Activated T-helper 2 cell treated with anti-CD3 and anti-CD28 coated beads, Interferon-gamma antibody, Interleukin-2, Interleukin-4, amounts not matched to agents 10 μg/mL and 5 μg/mL and 100 μg/mL, durations not matched to agents 14 hours and 24 hours and 36 hours (primary cell): ENCODE data around the gene TBC1D10A. TPM values are rescaled to one million over a fixed set of nuclear protein-coding genes. Genes with fewer than 3 reads are reported as not detected.
A peak's percentile ranks its signal among the peaks of the same experiment; 100 is the strongest.

ENCODE experiments used
- DNase-seq: peaks from one replicate; pipeline ENCODE4 v3.0.0; 2021; ENCODE audit warnings: low spot score
- H3K27ac Mint-ChIP-seq: one replicate; pipeline ENCODE4 v1.8.0; 2021; ENCODE audit warnings: mixed read lengths
- H3K27me3 Mint-ChIP-seq: one replicate; pipeline ENCODE4 v1.8.0; 2021; ENCODE audit warnings: low read depth, mixed read lengths
- H3K36me3 Mint-ChIP-seq: one replicate; pipeline ENCODE4 v1.8.0; 2021; ENCODE audit warnings: low read depth, mixed read lengths
- H3K4me1 Mint-ChIP-seq: one replicate; pipeline ENCODE4 v1.8.0; 2021; ENCODE audit warnings: low read depth, mixed read lengths
- H3K4me3 Mint-ChIP-seq: one replicate; pipeline ENCODE4 v1.8.0; 2021; ENCODE audit warnings: low read depth, mild to moderate bottlenecking, moderate library complexity, mixed read lengths
- H3K9me3 Mint-ChIP-seq: one replicate; pipeline ENCODE4 v1.8.0; 2021; ENCODE audit warnings: mixed read lengths
- intact Hi-C: fragments of 100-400 bp; cut with micrococcal nuclease; formaldehyde crosslinking; loops from one replicate; pipeline ENCODE4 v1.15.1; 2023
- total RNA-seq: library from RNA; stranded (reverse); gene quantifications from 2 replicates; pipeline ENCODE4 v1.2.3, GENCODE V29; 2022

Gene TBC1D10A
- total RNA-seq, 1 donor from 2014 or later: 26.8 TPM

DNA sequence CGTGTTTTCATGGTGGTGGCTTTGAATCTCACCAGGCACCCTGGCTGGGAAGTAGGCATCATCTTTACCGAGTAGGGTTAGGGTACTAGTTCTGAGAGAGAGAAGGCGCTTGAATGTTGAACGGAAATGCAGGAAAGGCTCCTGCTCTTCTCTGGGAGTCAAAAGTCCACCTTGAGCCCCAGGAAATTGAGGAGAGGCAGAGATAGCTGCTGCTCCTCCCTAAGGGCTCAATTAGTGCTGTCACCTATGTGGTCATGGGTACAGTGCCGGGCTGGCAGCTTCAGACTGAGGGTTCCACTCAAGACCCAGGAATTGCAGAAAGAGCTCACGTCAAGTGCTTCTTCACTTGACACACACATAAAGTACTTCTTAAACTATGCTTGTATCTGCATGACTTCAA is 31.8 kb upstream of the TBC1D10A start:
- H3K9me3 Mint-ChIP-seq: no peaks in the 10 kb centered on the region
- H3K27me3 Mint-ChIP-seq: peaks cover 2% of the 10 kb centered on the region
- H3K4me3 Mint-ChIP-seq: no peak overlapping the region
- peaks cover 29% of the 10 kb centered on the region for H3K4me1 Mint-ChIP-seq
- H3K36me3 Mint-ChIP-seq: peaks cover 28% of the 10 kb centered on the region
- no peak overlapping the region for H3K27ac Mint-ChIP-seq
- DNase-seq: no peak
- intact Hi-C loops: loop anchor here (5.0 kb wide), 1 partner anchor 51 kb away; no protein-coding TSS in a partner anchor

DNA sequence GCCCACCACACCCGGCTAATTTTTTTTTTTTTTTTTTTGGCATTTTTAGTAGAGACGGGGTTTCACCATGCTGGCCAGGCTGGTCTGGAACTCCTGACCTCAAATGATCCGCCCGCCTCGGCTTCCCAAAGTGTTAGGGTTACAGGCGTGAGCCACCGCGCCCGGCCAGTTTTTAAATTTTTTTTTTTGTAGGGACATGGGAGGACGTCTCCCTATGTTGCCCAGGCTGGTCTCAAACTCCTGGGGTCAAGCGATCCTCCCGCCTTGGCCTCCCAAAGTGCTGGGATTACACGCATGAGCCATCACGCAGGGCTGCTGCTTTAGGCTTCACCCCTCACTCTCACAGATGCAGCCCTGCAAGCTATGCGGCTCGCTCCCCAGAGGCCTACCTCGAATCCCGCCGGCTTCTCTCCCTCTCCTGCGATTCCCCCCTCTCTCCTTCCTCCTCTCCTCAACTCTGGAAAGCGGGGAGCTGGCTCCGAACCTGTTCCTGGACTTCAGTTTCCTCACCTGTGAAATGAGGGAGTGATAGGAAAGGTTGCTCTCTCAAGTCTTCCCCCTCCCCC is 31.0 kb upstream of the TBC1D10A start:
- intact Hi-C loops: loop anchor here (2.0 to 5.0 kb wide), 3 partner anchors 31 to 69 kb away; partner anchors contain the start of gene TBC1D10A
- Mint-ChIP-seq H3K4me1 (peaks cover 30% of the 10 kb centered on the region), H3K4me3 (peak overlapping the region; percentile 91), H3K27me3 (peaks cover 2% of the 10 kb centered on the region), H3K27ac (peak overlapping the region; percentile 72), H3K9me3 (no peaks in the 10 kb centered on the region), H3K36me3 (peaks cover 33% of the 10 kb centered on the region)
- DNase-seq: no peak

DNA sequence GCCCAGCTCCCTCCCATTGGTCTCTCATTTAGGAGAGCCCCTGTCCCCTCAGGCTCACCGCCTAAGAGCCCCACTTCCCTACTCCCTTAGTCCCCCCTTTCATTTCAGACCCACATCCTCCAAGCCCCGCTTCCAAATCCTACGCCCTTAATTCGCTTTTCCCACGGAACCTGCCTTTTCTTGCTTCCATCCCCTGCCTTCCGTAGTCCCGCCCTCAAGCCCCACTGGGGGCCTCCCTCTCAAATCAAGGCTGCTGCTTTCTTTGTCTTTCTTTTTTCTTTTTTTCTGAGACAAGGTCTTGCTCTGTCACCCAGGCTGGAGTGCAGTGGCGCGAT is 30.5 kb upstream of the TBC1D10A start:
- H3K4me3 Mint-ChIP-seq: peak overlapping the region; percentile 91
- H3K27ac Mint-ChIP-seq: peak overlapping the region; percentile 54
- intact Hi-C loops: loop anchor here (2.0 to 5.0 kb wide), 3 partner anchors 30 to 70 kb away; partner anchors contain the start of gene TBC1D10A

DNA sequence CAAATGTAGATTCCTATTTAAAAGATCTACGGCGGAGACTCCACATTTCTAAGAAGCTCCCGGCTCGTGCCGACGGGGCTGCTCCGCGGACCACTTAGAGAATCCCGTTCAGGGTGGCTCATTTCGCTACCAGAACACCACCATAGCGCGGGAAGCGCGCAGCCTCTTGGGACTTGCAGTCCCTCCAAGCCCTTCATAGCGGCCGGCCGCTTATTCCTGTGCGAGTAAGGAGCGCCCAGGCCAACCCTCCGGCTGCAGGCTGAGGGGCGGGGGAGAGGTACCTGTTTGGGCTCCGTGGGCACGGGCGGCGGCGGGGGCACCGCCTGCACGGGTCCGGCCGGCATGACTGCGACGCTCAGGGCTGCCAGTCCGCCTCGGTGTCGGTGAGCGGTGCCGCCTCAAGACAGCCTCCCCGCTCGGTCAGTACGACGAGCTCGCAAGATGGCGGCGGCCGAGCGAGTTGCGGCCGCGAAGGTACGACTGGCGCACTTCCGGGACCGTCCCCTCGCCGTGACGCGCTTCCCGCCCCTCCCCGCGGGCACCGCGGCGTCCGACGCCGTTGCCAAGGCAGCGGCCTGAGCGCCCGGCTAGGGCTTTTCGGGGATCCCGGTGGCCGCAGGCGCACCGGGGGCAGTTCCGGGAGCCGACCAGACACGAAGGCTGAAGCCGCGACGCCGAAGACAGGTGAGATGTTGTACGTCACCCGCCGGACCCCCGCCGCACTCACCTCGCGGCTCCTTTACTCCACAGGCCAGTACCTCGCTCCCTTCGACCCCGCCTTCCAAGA is 29.9 kb upstream of the TBC1D10A start, which contains the start of the genes CCDC157 and SF3A1:
TSS of gene CCDC157 (plus strand) at position 559 of the 787 bp plus-strand sequence. CDS start 8,994 bp downstream, outside the sequence.
TSS of gene SF3A1 (minus strand) at position 446 of the 787 bp plus-strand sequence. CDS start at position 344, 102 bp downstream.
- Mint-ChIP-seq H3K4me1 (peaks cover 34% of the 10 kb centered on the region), H3K27ac (peak within 1 kb of the TSS; percentile 89), H3K4me3 (peak within 1 kb of the TSS; percentile 91), H3K27me3 (peaks cover 2% of the 10 kb centered on the region), H3K36me3 (peaks cover 44% of the 10 kb centered on the region), H3K9me3 (no peaks in the 10 kb centered on the region)
- peak; percentile 86 for DNase-seq
- intact Hi-C loops: loop anchor here (1.0 to 5.0 kb wide), 4 partner anchors 30 to 70 kb away; partner anchors contain the start of genes CASTOR1 and TBC1D10A

More for the DNA sequence above, 30.5 kb upstream of the TBC1D10A start:
- Mint-ChIP-seq H3K9me3 (no peaks in the 10 kb centered on the region), H3K27me3 (peaks cover 2% of the 10 kb centered on the region), H3K4me1 (peaks cover 33% of the 10 kb centered on the region), H3K36me3 (peaks cover 39% of the 10 kb centered on the region)
- no peak for DNase-seq

DNA sequence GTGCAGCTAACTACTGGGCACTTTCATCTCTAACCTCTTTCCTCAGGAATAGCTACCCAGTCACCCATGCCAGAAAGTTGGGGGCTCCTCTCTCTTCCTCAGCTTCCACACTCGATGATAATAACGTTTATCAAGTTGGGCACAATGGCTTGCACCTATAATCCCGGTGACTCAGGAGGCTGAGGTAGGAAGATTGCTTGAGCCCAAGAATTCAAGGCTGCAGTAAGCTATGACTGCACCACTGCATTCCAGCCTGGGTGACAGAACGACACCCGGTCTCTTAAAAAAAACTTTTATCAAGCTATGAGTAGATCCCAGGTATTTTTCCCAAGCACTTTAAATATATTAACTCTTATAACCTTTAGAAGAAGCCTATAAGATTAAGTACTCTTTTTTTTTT is 27.9 kb upstream of the TBC1D10A start:
- peaks cover 60% of the 10 kb centered on the region for H3K36me3 Mint-ChIP-seq

DNA sequence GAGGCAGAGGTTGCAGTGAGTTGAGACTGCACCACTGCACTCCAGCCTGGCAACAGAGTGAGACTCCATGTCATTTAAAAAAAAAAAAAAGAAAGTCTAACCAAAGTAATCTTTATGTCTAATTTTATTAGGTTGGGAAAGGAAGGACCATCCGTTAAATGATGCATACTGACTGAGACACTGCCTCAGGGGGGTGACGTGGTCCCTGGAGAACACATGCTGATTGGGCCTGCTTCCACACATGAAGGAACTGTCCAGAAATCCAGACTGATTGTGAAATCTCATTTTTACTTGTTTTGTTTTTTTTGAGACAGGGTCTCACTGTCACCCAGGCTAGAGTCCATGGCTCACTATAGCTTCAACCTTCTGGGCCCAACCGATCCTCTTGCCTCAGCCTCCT is 24.5 kb upstream of the TBC1D10A start:
- intact Hi-C loops: no loop called here
- H3K4me1 Mint-ChIP-seq: peaks cover 60% of the 10 kb centered on the region
- no peak overlapping the region for H3K4me3 Mint-ChIP-seq

More for the DNA sequence above, 27.9 kb upstream of the TBC1D10A start:
- H3K27me3 Mint-ChIP-seq: peaks cover 2% of the 10 kb centered on the region
- DNase-seq: no peak
- peak overlapping the region; percentile 58 for H3K27ac Mint-ChIP-seq
- H3K4me3 Mint-ChIP-seq: peak overlapping the region; percentile 91
- H3K9me3 Mint-ChIP-seq: no peaks in the 10 kb centered on the region
- intact Hi-C loops: loop anchor here (5.0 kb wide), 1 partner anchor 47 kb away; no protein-coding TSS in a partner anchor
- peaks cover 44% of the 10 kb centered on the region for H3K4me1 Mint-ChIP-seq

DNA sequence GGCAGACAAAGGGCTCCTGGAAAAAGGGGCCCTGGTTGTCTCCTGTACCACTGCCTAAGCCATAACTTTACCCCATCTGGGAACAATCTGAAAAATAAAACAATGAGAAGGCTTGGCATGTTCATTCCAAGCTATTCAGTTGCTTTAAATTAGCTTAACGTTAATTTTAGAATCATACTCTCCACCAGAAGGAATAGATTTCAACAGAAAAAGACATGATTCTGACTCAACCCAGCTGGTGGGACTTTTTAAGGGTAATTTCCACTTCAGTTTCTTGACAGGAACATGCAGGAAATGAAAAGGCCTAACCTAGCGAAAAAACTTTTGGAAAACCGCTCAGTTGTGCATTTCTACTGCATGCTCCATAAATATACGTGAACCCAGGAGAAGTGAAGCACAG is 22.1 kb upstream of the TBC1D10A start:
- Mint-ChIP-seq H3K4me1 (peaks cover 50% of the 10 kb centered on the region), H3K9me3 (no peaks in the 10 kb centered on the region), H3K36me3 (peaks cover 85% of the 10 kb centered on the region), H3K27me3 (no peaks in the 10 kb centered on the region), H3K27ac (peak overlapping the region; percentile 72), H3K4me3 (peak overlapping the region; percentile 15)
- DNase-seq: no peak
- intact Hi-C loops: no loop called here

More for the DNA sequence above, 24.5 kb upstream of the TBC1D10A start:
- no peak overlapping the region for H3K27ac Mint-ChIP-seq
- peaks cover 84% of the 10 kb centered on the region for H3K36me3 Mint-ChIP-seq
- no peaks in the 10 kb centered on the region for H3K9me3 Mint-ChIP-seq
- no peaks in the 10 kb centered on the region for H3K27me3 Mint-ChIP-seq
- no peak for DNase-seq

DNA sequence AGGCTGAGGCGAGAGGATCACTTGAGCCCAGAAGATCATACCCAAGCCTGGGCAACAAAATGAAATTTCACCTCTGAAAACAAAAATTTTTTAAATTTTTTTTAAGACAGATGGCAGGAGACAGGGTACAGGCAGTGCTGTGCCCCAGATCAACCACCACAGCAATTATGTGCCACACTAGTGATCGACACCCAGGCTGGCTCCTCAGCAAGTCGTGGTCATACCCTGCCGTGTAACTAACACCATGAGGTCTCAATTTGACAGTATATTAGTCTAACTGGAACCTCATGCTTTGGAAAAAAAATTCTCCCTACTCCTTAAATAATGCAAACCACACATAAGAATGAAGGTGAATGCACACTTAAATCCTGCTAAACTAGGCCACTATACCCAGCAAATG is 21.7 kb upstream of the TBC1D10A start:
- H3K9me3 Mint-ChIP-seq: no peaks in the 10 kb centered on the region
- no peak for DNase-seq
- peaks cover 85% of the 10 kb centered on the region for H3K36me3 Mint-ChIP-seq
- no peaks in the 10 kb centered on the region for H3K27me3 Mint-ChIP-seq
- peak overlapping the region; percentile 72 for H3K27ac Mint-ChIP-seq
- intact Hi-C loops: no loop called here
- peaks cover 48% of the 10 kb centered on the region for H3K4me1 Mint-ChIP-seq
- peak overlapping the region; percentile 15 for H3K4me3 Mint-ChIP-seq

DNA sequence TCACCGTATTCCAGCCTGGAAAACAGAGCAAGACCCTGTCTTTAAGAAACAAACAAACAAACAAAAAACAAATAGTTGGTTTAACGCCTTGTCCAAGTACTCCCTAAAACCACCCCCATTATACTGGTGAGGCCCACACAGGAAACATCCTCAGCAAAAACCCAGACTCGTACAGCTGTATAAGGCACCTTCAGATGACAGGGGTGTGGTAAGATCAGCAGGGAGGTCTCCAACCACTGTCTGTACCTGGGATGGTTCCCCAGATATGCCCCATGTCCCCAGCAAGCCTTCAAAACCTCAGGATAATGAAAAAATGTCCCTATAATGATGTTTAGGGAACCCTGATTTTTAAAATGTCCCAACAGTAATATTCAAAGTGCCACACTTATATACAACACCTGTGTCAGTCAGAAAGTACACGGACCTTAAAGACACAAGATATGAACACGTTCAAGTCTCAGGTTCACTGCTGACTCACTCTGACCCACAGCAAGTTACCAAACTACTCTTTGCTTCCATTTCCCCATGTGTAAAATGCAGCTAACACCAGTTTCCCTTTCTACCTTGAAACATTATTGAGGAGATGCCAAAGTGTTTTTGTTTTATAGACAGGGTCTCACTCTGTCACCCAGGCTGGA is 20.6 kb upstream of the TBC1D10A start:
- peak overlapping the region; percentile 70 for H3K27ac Mint-ChIP-seq
- H3K9me3 Mint-ChIP-seq: no peaks in the 10 kb centered on the region
- intact Hi-C loops: no loop called here
- H3K4me3 Mint-ChIP-seq: no peak overlapping the region
- DNase-seq: no peak
- no peaks in the 10 kb centered on the region for H3K27me3 Mint-ChIP-seq
- peaks cover 44% of the 10 kb centered on the region for H3K4me1 Mint-ChIP-seq
- peaks cover 87% of the 10 kb centered on the region for H3K36me3 Mint-ChIP-seq

DNA sequence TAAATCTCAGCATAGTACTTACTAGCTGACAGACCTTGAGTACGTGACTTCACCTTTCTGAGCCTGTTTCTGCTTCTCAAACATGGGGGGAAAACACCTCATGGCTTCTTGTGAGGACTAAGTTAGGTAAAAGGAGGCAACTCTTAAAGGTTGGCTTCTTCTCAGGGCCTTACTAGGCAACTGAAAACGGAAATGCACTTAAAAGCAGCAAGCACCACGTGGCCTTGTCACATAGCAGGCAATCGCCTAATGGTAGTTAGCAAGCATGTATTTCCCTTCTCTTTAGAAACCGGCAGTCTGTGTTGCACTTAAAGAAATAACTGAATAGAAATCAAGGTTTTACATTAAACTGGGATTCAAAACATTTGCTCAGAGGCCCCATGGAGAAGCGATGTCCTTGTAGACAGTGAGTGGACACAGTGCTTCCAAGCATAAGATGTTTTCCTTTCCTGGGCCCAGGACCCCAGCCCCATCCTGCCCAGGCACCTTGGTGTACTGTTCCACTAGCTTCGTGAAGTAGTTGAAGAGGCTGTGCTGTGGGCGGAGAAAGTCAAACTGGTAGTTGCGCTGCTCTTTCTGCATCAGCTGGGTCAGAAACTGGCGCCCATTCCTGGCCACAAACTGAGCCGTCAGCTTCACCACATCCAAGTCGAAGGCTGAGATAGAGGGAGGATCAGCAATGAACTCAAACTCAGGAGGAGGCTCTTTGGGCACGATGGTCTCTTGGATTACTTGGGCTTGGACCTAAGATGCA is 17.9 kb upstream of the TBC1D10A start:
- H3K27ac Mint-ChIP-seq: peak overlapping the region; percentile 71
- peaks cover 32% of the 10 kb centered on the region for H3K4me1 Mint-ChIP-seq
- H3K9me3 Mint-ChIP-seq: no peaks in the 10 kb centered on the region
- no peak for DNase-seq
- peaks cover 89% of the 10 kb centered on the region for H3K36me3 Mint-ChIP-seq
- H3K4me3 Mint-ChIP-seq: no peak overlapping the region
- intact Hi-C loops: no loop called here
- no peaks in the 10 kb centered on the region for H3K27me3 Mint-ChIP-seq

DNA sequence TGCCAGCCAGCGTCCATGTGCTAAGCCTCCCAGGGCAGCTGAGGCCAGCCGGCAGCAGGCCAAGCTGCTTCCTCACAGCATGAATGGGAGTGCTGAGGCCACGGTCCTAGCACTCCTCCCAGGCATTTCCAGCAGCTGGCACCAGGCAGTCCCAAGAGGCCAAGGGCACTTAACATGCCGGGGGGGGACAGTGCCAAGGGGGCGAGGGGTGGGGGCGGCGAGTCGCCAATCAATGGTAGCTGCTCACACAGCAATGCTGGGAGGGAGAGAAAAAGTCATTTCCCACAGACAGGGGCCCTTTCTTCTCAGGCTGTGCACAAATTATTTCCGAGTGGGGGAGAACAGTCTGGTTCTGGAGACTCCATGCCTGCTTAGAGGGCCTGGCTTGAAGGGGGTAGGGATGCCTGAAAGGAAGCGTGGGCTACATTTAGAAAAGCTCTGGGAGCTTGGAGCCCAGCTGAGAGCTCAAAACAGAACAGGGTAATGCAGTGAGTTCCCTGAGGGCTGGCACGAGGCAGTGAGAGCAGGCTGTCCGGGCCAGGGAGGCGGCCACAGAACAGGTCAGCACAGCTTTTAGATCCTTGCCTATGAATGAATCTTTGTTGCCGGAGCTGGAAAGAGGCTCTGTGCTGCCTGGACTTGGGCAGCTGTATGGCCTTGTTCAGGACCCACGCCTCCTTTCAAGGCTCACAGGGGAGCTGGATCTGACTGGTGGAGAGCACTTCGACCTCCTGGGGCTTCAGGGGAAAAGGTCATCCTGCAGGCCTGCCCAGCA is 14.4 kb upstream of the TBC1D10A start:
- no peak overlapping the region for H3K27ac Mint-ChIP-seq
- H3K4me1 Mint-ChIP-seq: peaks cover 11% of the 10 kb centered on the region
- H3K9me3 Mint-ChIP-seq: no peaks in the 10 kb centered on the region
- no peaks in the 10 kb centered on the region for H3K27me3 Mint-ChIP-seq
- no peak overlapping the region for H3K4me3 Mint-ChIP-seq
- peaks cover 96% of the 10 kb centered on the region for H3K36me3 Mint-ChIP-seq
- DNase-seq: no peak
- intact Hi-C loops: no loop called here
